Stimulated activated CD4-positive, alpha-beta T cell treated with anti-CD3 and anti-CD28 coated beads, TNF-alpha, amount 100 ng/mL, for 48 hours (primary cell): Measurements from ENCODE around the gene GDPD1.
A peak's percentile ranks its signal among the peaks of the same experiment; 100 is the strongest.
"Not testable (repeated sequence)": the region's sequence is repeated elsewhere in the genome, so short reads cannot be mapped to it uniquely, and the experiment has no call there.

ENCODE experiments used
- DNase-seq, 3 donors: peaks; one replicate each; pipeline ENCODE4 v3.0.0-alpha.2; 2020; ENCODE audit warnings: low read depth in 3 of 3

Gene GDPD1

DNA sequence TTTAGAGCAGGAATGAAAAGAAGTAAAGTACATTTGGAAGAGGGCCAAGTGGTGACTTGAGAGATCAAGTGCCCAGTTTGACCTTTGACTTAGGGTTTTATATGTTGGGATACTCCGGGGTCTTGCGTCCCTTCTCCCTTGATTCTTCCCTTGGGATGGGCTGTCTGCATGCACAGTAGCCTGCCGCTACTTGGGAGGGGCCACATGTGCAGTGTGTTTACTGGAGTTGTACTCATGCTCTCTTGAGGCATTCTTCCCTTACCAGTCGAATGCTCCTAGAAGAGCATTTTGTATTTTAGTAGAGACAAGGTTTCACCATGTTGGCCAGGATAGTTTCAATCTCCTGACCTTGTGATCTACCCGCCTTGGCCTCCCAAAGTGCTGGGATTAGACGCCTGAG, 23.8 kb downstream of the GDPD1 start:
- no peak for DNase-seq

DNA sequence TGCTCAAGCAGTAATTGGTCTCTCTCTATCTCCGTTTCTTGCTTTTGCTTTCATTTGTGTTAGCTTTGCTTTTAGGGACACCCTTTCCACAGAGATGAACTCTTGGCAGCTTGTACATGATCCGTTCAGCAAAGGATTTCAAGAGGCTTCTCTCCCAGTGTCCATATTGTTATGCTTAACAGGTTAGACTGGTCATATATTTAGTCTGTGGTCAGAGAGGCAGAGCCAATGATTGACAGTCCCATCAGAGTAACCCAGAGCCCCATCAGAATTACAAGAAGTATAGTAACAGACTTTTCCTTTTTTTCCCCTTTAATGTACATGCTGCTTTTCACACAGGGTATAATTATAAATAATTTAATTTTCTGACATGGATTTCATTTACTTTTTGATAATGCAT, 34.4 kb downstream of the GDPD1 start:
- no peak for DNase-seq

DNA sequence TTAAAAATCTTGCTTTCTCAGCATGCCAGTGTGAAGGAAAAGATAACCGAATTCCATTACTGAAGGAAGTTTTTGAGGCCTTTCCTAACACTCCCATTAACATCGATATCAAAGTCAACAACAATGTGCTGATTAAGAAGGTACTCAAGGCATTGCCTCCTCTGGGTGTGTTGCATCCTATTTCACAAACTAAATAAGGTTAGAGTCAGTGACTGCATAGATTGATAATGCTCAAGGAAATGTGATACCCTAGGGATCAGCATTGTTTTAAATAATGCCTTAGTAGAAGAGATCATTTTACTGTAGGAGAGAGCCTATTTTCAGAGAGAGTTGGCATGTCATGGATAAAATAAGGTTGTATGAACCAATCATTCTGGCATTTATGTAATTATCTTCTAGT, 36.8 kb downstream of the GDPD1 start:
- DNase-seq, result no peak

DNA sequence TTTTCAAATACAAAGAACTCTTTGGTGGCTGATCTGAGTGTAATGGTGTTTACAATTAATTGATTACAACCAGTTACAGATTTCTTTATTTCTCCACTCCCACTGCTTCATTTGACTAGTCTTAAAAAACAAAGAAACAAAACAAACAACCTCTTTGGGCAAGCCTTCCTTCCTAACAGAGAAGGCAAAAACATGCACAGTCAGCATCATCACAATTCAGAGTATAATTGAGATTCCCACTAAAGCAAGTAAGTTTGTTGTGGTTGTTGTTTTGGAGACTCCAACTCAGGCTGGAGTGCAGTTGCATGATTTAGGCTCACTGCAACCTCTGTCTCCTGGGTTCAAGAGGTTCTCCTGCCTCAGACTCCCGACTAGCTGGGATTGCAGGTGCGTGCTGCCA, 40.4 kb downstream of the GDPD1 start:
- DNase-seq, result no peak

DNA sequence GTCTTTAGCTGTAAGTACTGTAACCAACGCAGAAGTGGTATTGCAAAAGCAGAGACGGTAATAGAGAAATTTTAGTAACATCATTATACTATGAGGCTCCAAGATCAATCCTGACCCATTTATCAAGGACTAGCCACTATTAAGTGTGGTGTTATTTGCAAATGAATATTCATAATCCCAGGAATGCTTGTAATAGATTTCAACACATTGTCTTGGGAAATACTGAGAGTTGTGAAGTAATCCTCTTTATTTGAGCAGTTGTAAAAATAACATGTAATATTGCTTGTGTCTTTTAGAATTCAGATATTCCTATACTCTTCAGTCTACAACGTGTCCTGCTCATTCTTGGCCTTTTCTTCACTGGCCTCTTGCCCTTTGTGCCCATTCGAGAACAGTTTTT, 46.4 kb downstream of the GDPD1 start:
- no peak for DNase-seq

DNA sequence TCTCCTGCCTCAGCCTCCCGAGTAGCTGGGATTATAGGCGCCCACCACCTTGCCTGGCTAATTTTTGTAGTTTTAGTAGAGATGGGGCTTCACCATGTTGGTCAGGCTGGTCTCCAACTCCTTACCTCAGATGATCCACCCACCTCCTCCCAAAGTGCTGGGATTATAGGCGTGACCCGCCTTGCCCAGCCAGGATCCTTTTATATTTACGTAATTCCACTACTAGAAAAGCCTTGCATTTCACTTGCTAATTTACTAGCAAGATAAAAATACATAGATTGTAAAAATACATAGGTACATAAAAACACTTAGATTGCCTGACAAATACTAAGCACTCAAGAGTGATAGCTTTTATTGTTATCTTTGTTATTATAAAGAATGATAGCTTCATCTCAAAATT, 47.5 kb downstream of the GDPD1 start:
- DNase-seq, result no peak

DNA sequence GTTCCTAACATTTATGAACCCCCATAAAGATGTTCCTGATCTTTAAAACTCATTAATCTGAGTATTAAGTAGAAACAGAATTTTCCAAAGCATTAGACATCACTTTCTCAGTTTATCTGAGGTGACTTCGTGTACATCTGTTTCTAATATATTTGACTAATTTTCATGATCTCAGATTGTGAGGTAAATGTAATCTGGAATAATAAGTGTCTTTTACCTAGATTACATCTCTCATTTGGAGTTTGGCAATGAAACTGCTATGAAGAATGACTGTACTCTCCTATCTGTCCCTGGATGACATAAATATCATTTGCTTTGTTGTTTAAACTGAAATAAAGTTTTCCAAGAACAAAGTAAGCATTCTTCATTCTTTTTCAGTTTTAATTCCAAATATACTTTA, 55.3 kb downstream of the GDPD1 start:
- DNase-seq, result no peak

DNA sequence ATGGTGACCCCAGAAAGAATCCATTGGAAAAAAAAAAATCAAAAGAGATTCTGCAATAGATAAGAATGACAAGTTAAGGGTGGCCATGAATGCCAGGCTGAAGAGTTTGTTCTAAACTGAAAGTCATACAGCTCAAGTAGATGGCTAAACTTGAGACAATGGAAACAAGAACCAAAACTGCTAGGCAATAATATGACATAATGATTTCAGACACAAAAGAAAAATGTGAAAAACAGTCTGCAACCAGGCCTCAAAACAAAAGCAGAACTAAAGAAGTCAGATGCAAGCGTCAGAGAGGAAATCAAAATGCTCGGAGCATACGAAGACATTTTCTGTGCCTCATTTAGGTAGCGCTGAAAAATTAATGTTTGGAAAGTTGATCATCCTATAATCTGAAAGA, 56.7 kb downstream of the GDPD1 start:
- DNase-seq, result no peak

DNA sequence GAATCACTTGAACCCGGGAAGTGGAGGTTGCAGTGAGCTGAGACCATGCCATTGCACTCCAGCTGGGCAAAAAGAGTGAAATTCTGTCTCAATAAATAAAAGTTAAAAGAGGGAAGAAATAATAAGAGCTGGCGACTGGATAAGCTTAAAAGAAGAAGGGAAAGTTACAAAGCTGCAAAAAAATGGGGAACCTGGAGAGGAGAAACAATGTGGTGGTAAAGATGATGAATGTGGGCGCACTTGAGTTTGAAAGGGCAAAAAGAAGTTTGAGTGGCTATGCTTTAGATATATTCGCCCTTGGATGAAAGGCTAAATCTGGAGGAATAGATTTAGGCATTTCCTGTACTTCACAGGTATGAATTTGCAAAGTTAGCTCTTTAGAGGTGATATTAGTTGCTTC, 58.1 kb downstream of the GDPD1 start:
- DNase-seq, result no peak

DNA sequence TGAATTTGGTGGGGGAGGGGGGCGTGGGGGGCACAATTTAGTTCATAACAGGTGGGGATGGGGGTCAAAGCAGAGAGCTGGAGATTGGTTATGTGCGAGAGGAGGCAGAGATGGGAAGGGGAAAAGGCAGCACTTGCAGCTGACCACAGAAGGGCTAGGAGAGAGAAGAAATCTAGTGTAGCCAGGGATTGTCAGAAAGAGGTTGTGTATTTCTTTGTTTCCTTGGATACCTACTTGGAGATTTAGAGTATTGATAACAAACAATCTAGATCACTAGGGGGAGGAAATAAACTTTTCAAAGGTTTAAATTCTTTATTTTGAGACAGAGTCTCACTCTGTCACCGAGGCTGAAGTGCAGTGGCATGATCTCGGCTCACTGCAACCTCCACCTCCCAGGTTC, 64.0 kb downstream of the GDPD1 start:
- no peak for DNase-seq

DNA sequence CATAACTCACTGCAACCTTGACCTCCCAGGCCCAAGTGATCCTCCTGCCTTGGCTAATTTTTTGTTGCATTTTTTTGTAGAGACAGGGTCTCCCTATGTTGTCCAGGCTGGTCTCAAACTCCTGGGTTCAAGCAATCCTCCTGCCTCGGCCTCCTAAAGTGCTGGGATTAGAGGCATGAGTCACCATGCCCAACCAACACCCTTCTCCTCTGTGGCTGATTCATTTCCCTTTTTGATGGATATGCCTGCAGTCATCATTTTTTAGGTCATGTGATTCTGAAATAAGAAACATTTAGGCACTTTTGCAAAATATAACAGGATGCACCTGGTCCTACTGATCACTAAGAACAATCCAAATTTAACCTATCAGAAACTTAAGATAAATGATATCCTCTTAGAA, 67.1 kb downstream of the GDPD1 start:
- DNase-seq, result no peak

DNA sequence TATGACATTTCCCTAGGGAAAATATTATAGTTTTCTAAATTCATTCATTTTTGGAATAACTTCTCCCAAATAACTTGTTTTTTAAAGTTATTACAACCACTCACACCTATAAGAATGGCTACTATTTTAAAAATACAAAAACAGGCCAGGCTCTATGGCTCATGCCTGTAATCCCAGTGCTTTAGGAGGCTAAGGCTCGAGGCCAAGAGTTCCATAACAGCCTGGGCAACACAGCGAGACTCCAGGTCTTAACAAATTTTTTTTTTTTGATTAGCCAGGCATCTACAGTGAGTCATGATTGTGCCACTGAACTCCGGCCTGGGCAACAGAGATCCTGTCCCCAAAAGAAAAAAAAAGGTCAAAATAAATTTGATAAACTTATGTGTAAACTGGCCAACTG, 67.6 kb downstream of the GDPD1 start:
- no peak for DNase-seq

DNA sequence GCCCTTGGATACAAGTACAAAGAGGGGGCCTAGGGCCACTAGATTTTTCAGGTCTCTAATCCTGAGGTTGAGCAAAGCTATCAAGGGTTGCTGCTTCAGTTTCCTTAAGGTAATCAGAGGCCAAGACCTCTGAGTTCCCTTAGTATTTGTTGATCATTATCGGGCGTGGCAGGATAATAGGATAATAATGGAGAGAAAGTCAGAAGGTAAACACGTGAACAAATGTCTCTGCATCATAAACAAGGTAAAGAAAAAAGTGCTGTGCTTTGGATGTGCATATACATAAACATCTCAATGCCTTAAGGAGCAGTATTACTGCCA, 69.6 kb downstream of the GDPD1 start:
- no peak for DNase-seq

DNA sequence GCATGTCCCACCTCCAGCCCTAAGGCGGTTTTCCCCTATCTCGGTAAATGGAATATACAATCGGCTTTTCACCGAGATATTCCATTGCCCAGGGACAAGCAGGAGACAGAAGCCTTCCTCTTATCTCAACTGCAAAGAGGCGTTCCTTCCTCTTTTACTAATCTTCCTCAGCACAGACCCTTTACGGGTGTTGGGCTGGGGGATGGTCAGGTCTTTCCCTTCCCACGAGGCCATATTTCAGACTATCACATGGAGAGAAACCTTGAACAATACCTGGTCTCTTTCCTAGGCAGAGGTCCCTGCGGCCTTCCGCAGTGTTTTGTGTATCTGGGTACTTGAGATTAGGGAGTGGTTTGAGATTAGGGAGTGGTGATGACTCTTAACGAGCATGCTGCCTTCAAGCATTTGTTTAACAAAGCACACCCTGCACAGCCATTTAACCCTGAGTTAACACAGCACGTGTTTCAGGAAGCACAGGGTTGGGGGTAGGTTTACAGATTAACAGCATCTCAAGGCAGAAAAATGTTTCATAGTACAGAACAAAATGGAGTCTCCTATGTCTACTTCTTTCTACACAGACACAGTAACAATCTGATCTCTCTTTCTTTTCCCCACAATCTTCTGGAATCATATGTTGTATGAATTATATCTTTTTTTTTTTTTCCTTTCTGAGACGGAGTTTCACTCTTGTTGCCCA, 70.1 kb downstream of the GDPD1 start:
- not testable (repeated sequence) for DNase-seq

DNA sequence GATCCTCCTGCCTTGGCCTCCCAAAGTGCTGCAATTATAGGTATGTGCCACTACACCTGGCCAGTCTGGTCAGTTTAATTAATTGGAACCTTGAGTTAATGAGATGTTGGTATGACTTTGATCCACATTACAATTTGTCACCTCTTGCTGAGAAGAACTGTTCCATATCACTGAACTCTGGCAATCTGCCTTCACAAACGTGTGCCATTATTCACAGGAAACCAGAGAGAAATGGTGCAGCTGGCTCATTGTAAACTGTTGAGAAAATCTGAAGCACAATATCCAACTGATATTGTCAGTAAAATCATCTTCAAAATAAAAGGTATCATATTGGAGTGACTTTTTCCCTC, 71.8 kb downstream of the GDPD1 start:
- no peak for DNase-seq

DNA sequence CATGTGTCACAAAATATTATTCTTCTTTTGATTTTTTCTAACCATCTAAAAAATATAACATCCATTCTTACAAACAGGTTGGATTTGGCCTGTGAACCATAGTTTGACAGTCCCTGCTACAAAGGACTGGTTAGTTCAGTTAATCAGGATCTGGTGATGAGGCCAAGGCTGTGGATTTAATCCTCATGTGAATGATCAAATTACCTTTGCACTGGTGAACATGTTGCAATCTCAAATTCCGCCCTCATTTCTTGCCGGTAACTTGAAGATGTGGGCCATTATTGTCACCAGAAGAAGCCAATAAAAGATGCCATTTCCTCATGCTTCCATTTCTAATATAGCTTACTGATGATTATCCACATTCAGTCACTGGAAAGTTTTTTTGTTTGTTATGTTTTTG, 75.9 kb downstream of the GDPD1 start:
- DNase-seq, result no peak

DNA sequence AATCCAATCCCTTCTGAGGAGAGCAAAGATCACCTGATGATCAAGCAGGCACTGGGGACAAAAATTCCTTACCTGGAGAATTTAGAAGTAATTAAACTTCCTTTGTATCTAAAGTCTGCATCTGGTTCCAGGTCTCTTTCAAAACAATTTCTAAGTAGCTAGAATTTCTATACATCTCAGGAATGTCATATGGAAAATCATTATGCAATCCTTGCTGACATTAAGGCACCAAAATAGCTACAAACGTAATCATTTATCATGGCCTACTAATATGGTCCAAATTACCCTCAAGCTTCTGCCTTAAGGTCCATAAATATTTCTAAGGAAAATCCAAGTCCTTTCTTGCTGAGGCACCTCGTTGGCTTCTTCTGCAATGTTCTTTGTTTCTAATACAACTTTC, 78.2 kb downstream of the GDPD1 start:
- DNase-seq, result no peak

DNA sequence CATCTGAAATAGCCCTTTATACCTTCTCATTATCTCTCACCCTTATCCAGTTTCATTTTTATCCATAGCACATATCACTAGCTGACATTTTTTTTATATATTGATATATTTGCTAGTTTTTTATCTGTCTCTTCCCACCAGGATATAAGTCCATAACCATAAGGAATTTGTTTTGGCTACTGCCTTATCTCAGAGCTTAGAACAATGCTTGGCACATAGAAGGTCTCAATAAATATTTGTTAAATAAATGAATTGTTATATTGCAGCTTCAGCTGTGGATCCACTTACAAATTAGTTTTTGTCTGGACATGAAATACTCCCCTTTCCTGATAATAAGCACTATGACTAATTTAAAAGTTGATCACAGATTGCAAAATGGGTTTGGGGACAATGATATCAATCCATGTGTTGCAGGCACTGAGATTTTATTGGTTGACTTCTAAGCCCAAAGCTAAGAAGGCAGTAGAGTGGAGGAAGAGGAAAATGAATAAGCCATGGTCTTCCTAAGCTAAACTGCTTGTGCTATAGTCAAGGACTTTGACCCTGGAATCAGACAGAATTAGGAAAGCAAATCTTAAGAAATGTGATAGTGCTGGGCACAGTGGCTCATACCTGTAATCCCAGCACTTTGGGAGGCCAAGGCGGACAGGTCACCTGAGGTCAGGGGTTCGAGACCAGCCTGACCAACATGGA, 79.2 kb downstream of the GDPD1 start:
- no peak for DNase-seq

DNA sequence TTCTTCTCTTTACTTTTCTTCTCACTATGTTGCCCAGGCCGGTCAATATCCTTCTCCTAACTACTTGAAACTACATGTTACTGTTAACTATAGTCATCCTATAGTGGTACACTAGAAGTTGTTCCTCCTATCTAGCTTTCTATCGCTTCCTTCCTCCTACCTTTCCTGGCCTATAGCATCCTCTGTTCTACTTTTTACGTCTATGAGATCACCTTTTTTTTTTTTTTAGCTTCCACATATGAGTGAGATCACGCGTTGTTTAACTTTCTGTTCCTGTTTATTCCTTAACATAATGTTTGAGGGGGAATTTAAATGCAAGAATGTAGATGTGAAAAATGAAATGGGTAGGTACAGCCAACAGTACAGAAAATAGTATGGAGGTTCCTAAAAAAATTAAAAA, 80.6 kb downstream of the GDPD1 start:
- DNase-seq, result no peak

DNA sequence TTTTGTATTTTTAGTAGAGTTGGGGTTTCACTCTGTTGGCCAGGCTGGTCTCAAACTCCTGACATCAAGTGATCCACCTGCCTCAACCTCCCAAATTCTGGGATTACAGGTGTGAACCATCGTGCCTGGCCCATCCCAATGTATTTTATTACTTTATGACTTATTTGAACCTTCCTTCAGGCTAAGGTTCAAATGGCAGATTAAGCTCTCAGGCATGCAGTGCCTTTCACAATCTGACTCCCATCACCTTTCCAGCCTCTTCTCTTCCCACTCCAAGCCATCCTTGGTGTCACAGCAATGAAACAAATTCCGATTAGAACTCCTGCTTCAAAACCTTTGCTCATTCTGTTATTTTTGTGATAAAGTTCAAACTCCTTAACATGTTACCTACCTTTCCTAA, 84.5 kb downstream of the GDPD1 start:
- no peak for DNase-seq

DNA sequence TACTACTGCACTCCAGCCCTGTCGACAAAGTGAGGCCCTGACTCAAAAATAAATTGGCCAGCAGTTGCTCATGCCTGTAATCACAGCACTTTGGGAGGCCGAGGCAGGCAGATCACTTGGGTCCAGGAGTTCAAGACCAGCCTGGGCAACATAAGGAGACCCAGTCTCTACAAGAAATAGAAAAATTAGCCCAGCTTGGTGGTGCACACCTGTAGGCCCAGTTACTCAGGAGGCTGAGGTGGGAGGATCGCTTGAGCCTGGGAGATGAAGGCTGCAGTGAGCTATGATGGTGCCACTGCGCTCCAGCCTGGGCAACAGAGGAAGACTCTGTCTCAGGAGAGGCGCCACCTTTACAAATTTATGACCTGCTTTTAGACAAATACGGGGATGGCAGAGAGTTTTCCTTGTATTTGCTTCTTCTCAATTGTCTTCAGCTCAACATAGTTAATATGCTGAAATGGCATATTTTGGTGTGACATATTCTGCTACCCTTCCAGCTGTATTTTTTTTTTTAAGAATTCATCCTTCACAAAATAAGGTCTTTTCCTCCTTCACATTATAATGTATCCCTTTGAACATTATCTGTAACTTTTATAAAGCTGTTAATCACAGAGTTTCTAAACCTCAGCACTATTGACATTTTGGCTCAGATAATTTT, 90.1 kb downstream of the GDPD1 start:
- no peak for DNase-seq

DNA sequence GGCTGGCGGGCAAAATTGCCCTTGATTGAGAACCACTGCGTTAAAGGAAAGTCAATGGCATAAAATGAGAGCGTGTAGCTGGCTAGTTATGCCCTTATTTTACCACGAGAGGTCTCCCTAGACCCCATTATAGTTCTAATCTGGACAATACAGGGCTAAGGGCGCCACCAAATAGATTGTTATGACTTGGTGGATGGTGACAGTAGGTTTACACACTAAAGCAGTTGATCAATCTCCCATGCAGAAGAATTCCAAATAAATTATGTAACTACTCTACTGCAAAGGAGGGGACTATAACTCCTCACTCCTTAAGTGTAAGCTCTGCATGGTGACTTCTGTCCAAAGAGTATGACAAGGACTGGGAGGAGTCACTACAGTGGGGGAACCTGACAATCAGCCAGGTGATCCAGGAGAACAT, 90.7 kb downstream of the GDPD1 start:
- DNase-seq, result peak in 1 of 3 donors; percentile 10

DNA sequence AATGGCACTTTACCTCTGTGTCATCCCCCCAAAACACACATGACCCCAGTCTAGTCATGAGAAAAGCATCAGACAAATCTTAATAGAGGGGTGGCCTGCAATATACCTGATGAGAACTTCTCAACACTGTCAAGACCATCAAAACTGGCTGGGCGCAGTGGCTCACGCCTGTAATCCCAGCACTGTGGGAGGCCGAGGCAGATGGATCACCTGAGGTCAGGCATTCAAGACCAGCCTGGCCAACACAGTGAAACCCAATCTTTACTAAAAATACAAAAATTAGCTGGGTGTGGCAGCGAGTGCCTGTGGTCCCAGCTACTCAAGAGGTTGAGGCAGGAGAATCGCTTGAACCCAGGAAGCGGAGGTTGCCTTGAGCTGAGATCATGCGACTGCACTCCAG, 91.2 kb downstream of the GDPD1 start:
- not testable (repeated sequence) for DNase-seq

DNA sequence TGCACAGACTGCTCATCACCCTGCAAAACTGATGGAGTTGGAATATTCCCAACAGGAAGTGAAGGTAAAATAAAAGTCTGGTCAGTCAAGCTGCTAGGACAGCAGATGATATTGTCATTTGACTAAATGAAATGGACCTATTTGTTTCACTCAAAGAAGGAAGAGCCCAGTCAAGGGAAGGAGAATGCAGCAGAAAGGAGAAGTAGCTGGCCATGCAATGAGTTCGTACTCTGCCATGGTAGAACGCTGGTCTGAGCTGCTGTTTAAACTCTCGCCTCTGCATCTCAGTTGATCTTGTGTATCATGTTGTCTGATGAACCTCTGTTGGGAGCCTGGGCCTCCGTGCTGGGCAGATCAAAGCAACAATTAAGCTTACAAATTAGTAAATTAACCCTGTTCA, 95.6 kb downstream of the GDPD1 start:
- DNase-seq, result no peak
